CD14-positive monocyte (primary cell): ENCODE results near the gene STKLD1. TPM values are rescaled to one million over a fixed set of nuclear protein-coding genes. Genes with fewer than 3 reads are reported as not detected.

ENCODE experiments used
- DNase-seq, 3 donors: peaks; one replicate each; pipeline ENCODE4 v3.0.0-alpha.2; 2011 to 2022
- H2AFZ ChIP-seq: 2 replicates; pipeline ENCODE4 v1.6.0; 2012; ENCODE audit warnings: mild to moderate bottlenecking, low read depth, low read length, inconsistent platforms; ENCODE audit not compliant: insufficient read depth, poor library complexity, severe bottlenecking
- H3K27ac ChIP-seq, 2 donors: 1 replicate in 1 of 2; 2 replicates in 1 of 2; pipeline ENCODE4 v1.5.1; 2012 to 2013; ENCODE audit warnings: low read length in 2 of 2, control low read depth in 1 of 2, inconsistent platforms in 1 of 2, low read depth in 1 of 2, mild to moderate bottlenecking in 1 of 2
- H3K27me3 ChIP-seq, 2 donors: one replicate each; pipeline versions ENCODE4 v1.6.0 to v1.6.1; 2011 to 2013; ENCODE audit warnings: low read length in 2 of 2; ENCODE audit not compliant: control insufficient read depth in 2 of 2, insufficient read depth in 2 of 2
- H3K36me3 ChIP-seq, 2 donors: replicated peaks in 1 of 2; 1 replicate in 1 of 2; 2 replicates in 1 of 2; pipeline versions ENCODE4 v1.5.1 to v1.6.1; 2012 to 2013; ENCODE audit warnings: low read length in 2 of 2, control low read depth in 1 of 2, inconsistent platforms in 1 of 2, mild to moderate bottlenecking in 1 of 2; ENCODE audit not compliant: insufficient read depth in 2 of 2, control insufficient read depth in 1 of 2
- H3K4me1 ChIP-seq, 2 donors: 1 replicate in 1 of 2; 2 replicates in 1 of 2; pipeline versions ENCODE4 v1.5.1 to v1.6.1; 2012 to 2013; ENCODE audit warnings: low read length in 2 of 2, control low read depth in 1 of 2, inconsistent platforms in 1 of 2, mild to moderate bottlenecking in 1 of 2, moderate library complexity in 1 of 2; ENCODE audit not compliant: insufficient read depth in 2 of 2, control insufficient read depth in 1 of 2
- H3K4me2 ChIP-seq: replicated peaks from 2 replicates; pipeline ENCODE3; 2012; ENCODE audit warnings: low read length, moderate library complexity, mild to moderate bottlenecking; ENCODE audit not compliant: poor library complexity, severe bottlenecking; ENCODE audit errors: extremely low read depth
- H3K4me3 ChIP-seq, 3 experiments: fragments of 200-600 bp in 1 of 3; sonication (generic) in 1 of 3; replicated peaks in 1 of 3; 1 replicate in 2 of 3; 2 replicates in 1 of 3; pipeline ENCODE4 v1.5.1; 2011 to 2013; ENCODE audit warnings: low read length in 3 of 3, mild to moderate bottlenecking in 3 of 3, control low read depth in 2 of 3, low read depth in 2 of 3, inconsistent platforms in 1 of 3, moderate library complexity in 1 of 3
- H3K79me2 ChIP-seq: 2 replicates; pipeline ENCODE4 v1.6.0; 2012; ENCODE audit warnings: mild to moderate bottlenecking, control low read depth, inconsistent platforms, low read length, moderate library complexity; ENCODE audit not compliant: insufficient read depth
- H3K9ac ChIP-seq: 2 replicates; pipeline ENCODE4 v1.6.0; 2017; ENCODE audit warnings: low read length, mild to moderate bottlenecking; ENCODE audit not compliant: insufficient read depth, poor library complexity, severe bottlenecking
- H3K9me3 ChIP-seq, 2 donors: replicated peaks in 1 of 2; 1 replicate in 1 of 2; 2 replicates in 1 of 2; pipeline versions ENCODE4 v1.5.1 to v1.6.1; 2012 to 2013; ENCODE audit warnings: low read length in 2 of 2, control low read depth in 1 of 2; ENCODE audit not compliant: control insufficient read depth in 1 of 2, insufficient read depth in 1 of 2
- H4K20me1 ChIP-seq: 2 replicates; pipeline ENCODE4 v1.6.0; 2012; ENCODE audit warnings: mild to moderate bottlenecking, low read length, control low read depth, moderate library complexity; ENCODE audit not compliant: insufficient read depth
- H3K27ac Mint-ChIP-seq, 7 donors: one replicate each; pipeline ENCODE4 v1.8.0; 2020; ENCODE audit warnings: mild to moderate bottlenecking in 7 of 7, mixed read lengths in 7 of 7, moderate library complexity in 6 of 7, inconsistent platforms in 2 of 7
- H3K27me3 Mint-ChIP-seq, 3 donors: one replicate each; pipeline ENCODE4 v1.8.0; 2021 to 2022; ENCODE audit warnings: low read depth in 3 of 3, mild to moderate bottlenecking in 3 of 3, mixed read lengths in 3 of 3, moderate library complexity in 3 of 3, inconsistent platforms in 1 of 3
- H3K36me3 Mint-ChIP-seq, 2 donors: one replicate each; pipeline ENCODE4 v1.8.0; 2020; ENCODE audit warnings: mixed read lengths in 2 of 2, inconsistent platforms in 1 of 2, mild to moderate bottlenecking in 1 of 2
- H3K4me1 Mint-ChIP-seq: one replicate; pipeline ENCODE4 v1.8.0; 2020; ENCODE audit warnings: mild to moderate bottlenecking, mixed read lengths
- H3K4me3 Mint-ChIP-seq, 2 donors: one replicate each; pipeline ENCODE4 v1.8.0; 2020; ENCODE audit warnings: mild to moderate bottlenecking in 2 of 2, mixed read lengths in 2 of 2, moderate library complexity in 1 of 2
- H3K9me3 Mint-ChIP-seq, 7 donors: one replicate each; pipeline ENCODE4 v1.8.0; 2020 to 2022; ENCODE audit warnings: mixed read lengths in 7 of 7, mild to moderate bottlenecking in 6 of 7, moderate library complexity in 6 of 7, inconsistent platforms in 2 of 7
- WGBS: methylation state at CpG from one replicate; pipeline ENCODE4 v1.1.5; 2013; ENCODE audit warnings: missing lambda C conversion rate; ENCODE audit not compliant: insufficient coverage; 5-methylcytosine and 5-hydroxymethylcytosine counted together
- intact Hi-C, 2 donors: fragments of 100-400 bp; cut with micrococcal nuclease; formaldehyde crosslinking; loops; one replicate each; pipeline versions ENCODE4 v1.15.0 to v1.15.1; 2023
- polyA plus RNA-seq, 3 donors: library from polyadenylated mRNA; depleted of rRNA in 1 of 3; unstranded in 2 of 3; stranded (reverse) in 1 of 3; fragments of 300-500 nt in 2 of 3; fragments of >200 nt in 1 of 3; fragmentation: Illumina TruSeq in 2 of 3; gene quantifications; 1 replicate in 2 of 3; 2 replicates in 1 of 3; pipeline ENCODE4 v1.2.3, GENCODE V29; 2012 to 2021
- TF ChIP-seq, protein P1 (sequence below): fragments of 200-600 bp; IDR thresholded peaks from one replicate; pipeline ENCODE4 v1.8.0; 2022; ENCODE audit warnings: antibody characterized with exemption, mild to moderate bottlenecking

STKLD1 gene
- polyA plus RNA-seq, 3 donors, result 0.27 TPM; not detected in 2

DNA sequence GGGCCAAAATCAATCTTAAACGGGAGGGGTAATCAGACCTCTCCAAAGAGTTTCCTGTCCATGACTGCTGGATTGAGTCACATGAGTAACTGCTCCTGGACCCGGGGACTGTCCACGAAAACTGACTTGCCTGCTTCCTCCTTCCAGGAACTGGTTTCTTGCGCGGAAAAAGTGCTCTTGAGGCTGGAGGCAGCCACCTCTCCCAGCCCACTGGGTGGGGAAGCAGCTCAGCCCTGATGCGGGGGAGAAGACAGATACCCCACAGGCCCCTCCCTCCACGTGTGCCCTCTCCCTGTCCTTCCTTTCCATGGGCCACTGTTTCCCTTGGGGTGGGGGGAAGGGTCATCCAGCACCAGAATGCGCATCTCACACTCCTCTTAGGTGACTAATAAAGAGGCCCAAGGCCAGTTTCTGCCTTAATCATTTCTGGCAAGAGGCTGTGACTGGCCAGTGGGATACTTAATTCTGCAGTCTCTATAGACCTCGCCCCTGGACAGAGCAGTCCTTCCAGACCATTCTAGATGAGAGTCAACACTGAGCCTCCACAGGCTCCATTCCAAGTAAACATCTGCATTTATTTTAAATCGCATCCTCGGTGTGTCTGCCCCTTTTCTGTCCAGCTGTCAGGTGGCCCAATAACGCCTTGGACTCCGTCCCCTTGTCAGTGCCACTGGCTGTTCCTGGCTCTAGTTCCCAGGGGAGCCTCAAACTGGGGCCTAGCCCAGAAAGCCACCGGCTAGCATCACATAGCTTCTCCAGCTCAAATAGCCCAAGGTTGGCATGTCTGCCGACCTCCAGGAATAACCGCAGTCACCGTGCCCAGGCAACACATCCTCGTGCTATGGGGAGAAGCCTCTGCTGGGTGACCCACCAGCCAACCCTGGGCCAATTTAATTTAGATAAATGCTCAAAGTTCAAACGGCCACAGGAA, 29.6 kb downstream of the STKLD1 start:
- Histone ChIP-seq H3K36me3 (peaks cover 66 to 72% of the 10 kb centered on the region in 2 donors), H3K9ac (no peak overlapping the region), H3K27me3 (no peaks in the 10 kb centered on the region), H3K4me2 (no peak overlapping the region), H3K4me1 (no peaks in the 10 kb centered on the region), H3K27ac (no peak overlapping the region), H3K9me3 (no peaks in the 10 kb centered on the region), H2AFZ (no peak overlapping the region), H3K79me2 (no peaks in the 10 kb centered on the region), H4K20me1 (peaks cover 9% of the 10 kb centered on the region), H3K4me3 (no peak overlapping the region)
- Mint-ChIP-seq H3K9me3 (no peaks in the 10 kb centered on the region), H3K4me3 (no peak overlapping the region), H3K27me3 (peaks cover 0 to 4% (median 1%) of the 10 kb centered on the region in 3 donors), H3K36me3 (peaks cover 52 to 68% of the 10 kb centered on the region in 2 donors), H3K27ac (peak overlapping the region in 4 of 7 donors; percentile 20 to 75 (median 64)), H3K4me1 (no peaks in the 10 kb centered on the region)
- TF ChIP-seq, protein P1, sequence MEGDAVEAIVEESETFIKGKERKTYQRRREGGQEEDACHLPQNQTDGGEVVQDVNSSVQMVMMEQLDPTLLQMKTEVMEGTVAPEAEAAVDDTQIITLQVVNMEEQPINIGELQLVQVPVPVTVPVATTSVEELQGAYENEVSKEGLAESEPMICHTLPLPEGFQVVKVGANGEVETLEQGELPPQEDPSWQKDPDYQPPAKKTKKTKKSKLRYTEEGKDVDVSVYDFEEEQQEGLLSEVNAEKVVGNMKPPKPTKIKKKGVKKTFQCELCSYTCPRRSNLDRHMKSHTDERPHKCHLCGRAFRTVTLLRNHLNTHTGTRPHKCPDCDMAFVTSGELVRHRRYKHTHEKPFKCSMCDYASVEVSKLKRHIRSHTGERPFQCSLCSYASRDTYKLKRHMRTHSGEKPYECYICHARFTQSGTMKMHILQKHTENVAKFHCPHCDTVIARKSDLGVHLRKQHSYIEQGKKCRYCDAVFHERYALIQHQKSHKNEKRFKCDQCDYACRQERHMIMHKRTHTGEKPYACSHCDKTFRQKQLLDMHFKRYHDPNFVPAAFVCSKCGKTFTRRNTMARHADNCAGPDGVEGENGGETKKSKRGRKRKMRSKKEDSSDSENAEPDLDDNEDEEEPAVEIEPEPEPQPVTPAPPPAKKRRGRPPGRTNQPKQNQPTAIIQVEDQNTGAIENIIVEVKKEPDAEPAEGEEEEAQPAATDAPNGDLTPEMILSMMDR, result no peak
- intact Hi-C loops, result loop anchor here (2.0 to 10.0 kb wide), 2 partner anchors 81 to 171 kb away; no protein-coding TSS in a partner anchor
- WGBS, result 75% methylated on average over 11 of the region's 19 CpGs
- DNase-seq, result no peak

DNA sequence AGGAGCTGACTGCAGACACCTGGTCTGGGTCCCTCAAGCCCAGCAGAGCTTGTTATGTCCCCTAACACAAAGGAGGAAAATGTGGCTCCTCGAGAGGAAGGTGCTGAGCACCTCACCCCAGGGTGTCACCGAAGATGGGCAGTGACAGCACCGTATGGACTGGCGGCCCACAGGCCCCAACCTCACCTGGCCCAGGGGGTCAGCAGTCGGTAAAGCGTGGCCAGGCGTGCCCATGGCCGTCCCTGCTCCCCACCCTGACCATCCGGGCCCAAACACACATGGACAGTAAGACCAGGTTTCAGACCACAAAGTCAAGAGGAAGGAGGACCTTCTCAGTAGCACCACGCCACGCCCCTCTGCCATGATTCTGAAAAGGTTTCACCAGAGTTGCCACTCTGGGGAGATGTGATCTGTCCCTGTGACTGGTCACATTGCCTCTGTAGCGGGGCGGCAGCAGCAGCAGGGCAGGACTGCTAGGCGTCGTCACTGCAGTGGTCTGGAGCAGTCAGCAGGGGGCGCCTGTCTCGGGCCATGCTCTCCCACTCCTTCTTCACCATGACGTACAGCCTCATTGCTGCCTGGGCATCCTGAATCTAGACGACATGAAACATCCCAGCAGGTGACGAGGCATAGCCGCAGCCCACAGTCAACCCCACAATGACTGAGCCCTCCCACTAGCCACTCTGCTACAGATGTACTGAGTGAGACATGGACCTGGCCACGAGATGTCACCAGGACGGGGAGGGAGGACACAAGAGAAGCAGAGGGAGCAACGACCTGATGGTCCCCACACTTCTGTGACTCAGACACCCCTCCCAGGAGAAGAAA, 30.5 kb downstream of the STKLD1 start:
- peak; percentile 61 to 75 (median 73) for DNase-seq

More for the DNA sequence above, 30.5 kb downstream of the STKLD1 start:
- intact Hi-C loops, result loop anchor here (1.0 to 10.0 kb wide), 3 partner anchors 80 to 172 kb away; no protein-coding TSS in a partner anchor
- Histone ChIP-seq H3K4me1 (no peaks in the 10 kb centered on the region), H3K79me2 (no peaks in the 10 kb centered on the region), H3K9ac (no peak overlapping the region), H2AFZ (no peak overlapping the region), H3K9me3 (no peaks in the 10 kb centered on the region), H4K20me1 (peaks cover 9% of the 10 kb centered on the region), H3K27me3 (no peaks in the 10 kb centered on the region), H3K36me3 (peaks cover 73 to 81% of the 10 kb centered on the region in 2 donors), H3K4me2 (no peak overlapping the region), H3K27ac (peak overlapping the region in 1 of 2 donors; percentile 48), H3K4me3 (no peak overlapping the region)
- TF ChIP-seq, protein P1, result peak; percentile 94
- no peaks in the 10 kb centered on the region for H3K9me3 Mint-ChIP-seq
- H3K4me3 Mint-ChIP-seq, result no peak overlapping the region
- no peaks in the 10 kb centered on the region for H3K4me1 Mint-ChIP-seq
- peak overlapping the region in 3 of 7 donors; percentile 26 to 75 (median 37) for H3K27ac Mint-ChIP-seq
- peaks cover 0 to 3% (median 3%) of the 10 kb centered on the region in 3 donors for H3K27me3 Mint-ChIP-seq
- H3K36me3 Mint-ChIP-seq, result peaks cover 59 to 76% of the 10 kb centered on the region in 2 donors
- WGBS, result 62% methylated on average over 19 of the region's 24 CpGs
